SJSA1 (cell line): ENCODE results near the gene PPP1R14C. TPM values are rescaled to one million over a fixed set of nuclear protein-coding genes. Genes with fewer than 3 reads are reported as not detected.
"Not testable (repeated sequence)": the region's sequence is repeated elsewhere in the genome, so short reads cannot be mapped to it uniquely, and the experiment has no call there.

Experiments
- DNase-seq, 2 experiments: peaks; one replicate each; pipeline ENCODE4 v3.0.0-alpha.2; 2015 to 2020; ENCODE audit warnings: low spot score in 2 of 2, low read depth in 1 of 2
- H3K27ac ChIP-seq: fragments of 250-450 bp; sonication (Bioruptor Pico); 2 replicates; pipeline ENCODE4 v1.5.1; 2020; ENCODE audit warnings: mild to moderate bottlenecking, moderate library complexity
- H3K27me3 ChIP-seq: fragments of 250-450 bp; sonication (Bioruptor Pico); replicated peaks from 2 replicates; pipeline ENCODE4 v1.5.1; 2020; ENCODE audit warnings: mild to moderate bottlenecking, moderate library complexity
- H3K36me3 ChIP-seq: fragments of 250-450 bp; sonication (Bioruptor Pico); 2 replicates; pipeline ENCODE4 v1.5.1; 2020; ENCODE audit warnings: mild to moderate bottlenecking
- H3K4me1 ChIP-seq: fragments of 250-450 bp; sonication (Bioruptor Pico); replicated peaks from 2 replicates; pipeline ENCODE4 v1.6.1; 2021; ENCODE audit warnings: mild to moderate bottlenecking
- H3K4me3 ChIP-seq: fragments of 250-450 bp; sonication (Bioruptor Pico); 2 replicates; pipeline ENCODE4 v1.5.1; 2020; ENCODE audit warnings: mild to moderate bottlenecking
- H3K9me3 ChIP-seq: fragments of 250-450 bp; sonication (Bioruptor Pico); replicated peaks from 2 replicates; pipeline ENCODE4 v1.5.1; 2020; ENCODE audit warnings: mild to moderate bottlenecking
- total RNA-seq: library from RNA; depleted of rRNA; stranded (reverse); fragments of >200 nt; shearing (Covaris generic); gene quantifications from 2 replicates; pipeline ENCODE4 v1.2.3, GENCODE V29; 2014

The PPP1R14C gene
- total RNA-seq, 1 experiment from 2014 or later = not detected

DNA sequence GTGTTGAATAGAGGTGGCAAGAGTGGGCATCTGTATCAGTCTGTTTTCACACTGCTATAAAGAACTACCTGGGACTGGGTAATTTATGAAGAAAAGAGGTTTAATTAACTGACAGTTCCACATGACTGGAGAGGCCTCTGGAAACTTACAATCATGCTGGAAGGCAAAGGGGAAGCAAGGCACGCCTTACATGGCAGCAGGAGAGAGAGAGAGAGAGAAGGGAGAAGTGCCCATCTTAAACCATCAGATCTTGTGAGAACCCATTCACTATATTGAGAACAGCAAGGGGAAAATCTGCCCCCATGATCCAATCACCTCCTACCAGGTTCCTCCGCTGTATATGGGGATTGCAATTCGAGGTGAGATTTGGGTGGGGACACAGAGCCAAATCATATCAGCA lies 18.6 kb upstream of the PPP1R14C start:
- Histone ChIP-seq H3K4me3 (no peak overlapping the region), H3K9me3 (no peaks in the 10 kb centered on the region), H3K27ac (no peak overlapping the region), H3K27me3 (no peaks in the 10 kb centered on the region), H3K36me3 (no peaks in the 10 kb centered on the region), H3K4me1 (no peaks in the 10 kb centered on the region)
- DNase-seq = no peak

DNA sequence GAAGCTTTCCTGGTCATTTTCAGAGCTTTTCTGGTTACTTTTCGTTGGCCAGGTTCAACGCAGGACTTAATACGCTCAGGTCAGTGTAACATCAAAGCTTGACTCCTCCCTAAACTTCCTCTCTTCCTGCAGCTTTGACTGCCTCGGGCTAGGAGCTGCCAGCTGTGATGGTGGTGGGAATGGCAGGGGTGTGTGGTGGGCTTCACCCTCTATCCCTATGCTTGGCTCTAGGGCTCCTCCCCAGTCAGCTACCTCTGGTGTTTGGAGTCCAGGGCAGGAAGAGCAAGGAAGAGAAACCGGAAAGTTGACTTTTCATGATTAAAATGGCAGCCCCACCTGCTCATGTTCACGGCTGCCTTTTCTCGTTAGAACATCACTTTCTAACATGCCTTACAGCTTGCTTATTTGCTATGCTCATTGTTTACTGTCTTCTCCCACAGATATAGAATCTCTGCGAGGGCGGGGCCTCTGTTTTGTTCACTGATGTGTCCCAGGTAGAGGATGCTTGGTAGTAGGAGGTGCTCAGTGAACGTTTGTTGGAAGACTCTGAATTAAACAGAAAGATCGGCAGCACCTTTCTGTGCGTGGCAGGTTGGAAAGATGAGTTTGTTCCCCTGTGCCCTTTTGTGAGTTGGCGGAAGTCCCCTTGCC lies 16.1 kb upstream of the PPP1R14C start:
- no peaks in the 10 kb centered on the region for H3K9me3 ChIP-seq
- no peak for DNase-seq
- H3K4me1 ChIP-seq = no peaks in the 10 kb centered on the region
- no peak overlapping the region for H3K4me3 ChIP-seq
- H3K27me3 ChIP-seq = no peaks in the 10 kb centered on the region
- H3K27ac ChIP-seq = no peak overlapping the region
- H3K36me3 ChIP-seq = no peaks in the 10 kb centered on the region

DNA sequence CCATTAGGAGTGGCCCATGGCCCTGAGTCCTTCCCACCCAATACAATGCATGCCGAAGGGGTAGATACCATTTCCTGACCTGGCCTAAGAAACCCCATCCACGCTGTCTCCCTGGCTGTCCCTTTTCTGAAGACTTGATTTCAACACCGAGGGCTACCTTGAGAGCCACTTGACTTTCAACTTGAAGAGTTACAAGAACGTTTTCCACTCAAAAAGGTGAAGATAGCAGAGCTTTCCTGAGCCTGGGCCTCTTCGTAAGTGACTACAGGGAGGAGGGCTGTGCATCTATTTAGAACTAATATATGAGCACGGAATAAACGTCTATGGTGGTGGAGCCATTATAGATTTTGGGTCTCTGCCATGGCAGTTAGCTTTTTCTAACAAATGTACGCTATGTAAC lies 14.4 kb upstream of the PPP1R14C start:
- no peak overlapping the region for H3K27ac ChIP-seq
- H3K36me3 ChIP-seq = no peaks in the 10 kb centered on the region
- H3K4me1 ChIP-seq = no peaks in the 10 kb centered on the region
- H3K27me3 ChIP-seq = no peaks in the 10 kb centered on the region
- no peaks in the 10 kb centered on the region for H3K9me3 ChIP-seq
- H3K4me3 ChIP-seq = no peak overlapping the region
- no peak for DNase-seq

DNA sequence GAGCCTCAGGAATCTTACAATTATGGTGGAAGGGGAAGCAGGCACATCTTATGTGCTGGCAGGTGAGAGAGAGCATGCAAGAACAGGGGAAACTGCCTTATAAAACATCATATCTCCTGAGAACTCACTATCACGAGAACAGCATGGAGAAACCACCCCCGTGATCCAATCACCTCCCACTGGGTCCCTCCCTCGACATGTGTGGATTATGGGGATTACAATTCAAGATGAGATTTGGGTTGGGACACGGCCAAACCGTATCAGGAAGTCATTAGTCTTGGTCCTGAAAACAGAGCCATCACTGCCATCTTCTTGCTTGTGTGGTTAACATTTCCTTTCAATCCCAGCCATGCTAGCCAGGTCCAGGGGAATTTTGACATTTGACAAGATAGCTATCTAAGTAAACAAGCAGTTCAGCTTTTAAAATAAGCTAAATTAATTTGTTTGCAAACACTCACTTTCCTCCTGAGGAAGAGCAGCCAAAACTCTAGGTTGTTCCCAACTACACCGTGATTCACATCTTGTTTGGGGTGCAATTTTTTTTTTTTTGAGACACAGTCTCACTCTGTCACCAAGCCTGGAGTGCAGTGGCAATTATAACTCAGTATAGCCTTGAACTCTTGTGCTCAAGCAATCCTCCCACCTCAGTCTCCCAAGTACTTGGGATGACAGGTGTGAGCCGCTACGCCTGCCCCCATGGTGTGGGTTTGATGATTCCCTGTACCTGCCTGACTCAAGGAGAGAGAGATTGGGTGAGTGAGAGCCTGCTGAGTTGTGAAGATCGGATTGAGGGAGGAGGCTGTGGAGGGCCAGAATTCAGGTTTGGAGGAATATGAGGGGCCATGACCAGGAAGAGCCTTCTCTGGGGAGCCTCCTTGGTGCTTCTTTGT lies 13.0 kb upstream of the PPP1R14C start:
- no peaks in the 10 kb centered on the region for H3K27me3 ChIP-seq
- H3K4me3 ChIP-seq = no peak overlapping the region
- no peak for DNase-seq
- no peaks in the 10 kb centered on the region for H3K9me3 ChIP-seq
- H3K36me3 ChIP-seq = no peaks in the 10 kb centered on the region
- H3K27ac ChIP-seq = no peak overlapping the region
- no peaks in the 10 kb centered on the region for H3K4me1 ChIP-seq

DNA sequence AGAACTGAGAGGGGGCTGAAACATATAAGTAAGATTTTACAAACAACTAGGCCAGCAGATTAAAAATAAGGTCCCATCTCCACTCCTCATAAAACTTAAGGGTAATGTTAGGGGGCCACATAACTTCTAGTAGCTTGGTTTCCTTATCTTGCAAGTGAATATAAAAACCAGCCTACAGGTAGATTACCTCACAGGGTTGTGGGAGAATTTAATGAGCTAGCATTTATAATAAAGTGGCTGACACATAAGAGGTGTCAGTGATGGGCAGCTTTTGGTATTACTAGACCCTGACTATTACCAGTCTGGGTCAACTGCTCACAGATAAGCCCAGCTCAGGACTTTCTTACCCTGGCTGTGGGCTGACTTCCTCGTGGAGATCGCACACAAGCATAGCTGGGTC lies 9.2 kb upstream of the PPP1R14C start:
- Histone ChIP-seq H3K4me3 (no peak overlapping the region), H3K27me3 (peaks cover under 1% of the 10 kb centered on the region; the same call in 1 of the 2 replicates), H3K27ac (no peak overlapping the region), H3K36me3 (no peaks in the 10 kb centered on the region), H3K4me1 (no peaks in the 10 kb centered on the region), H3K9me3 (no peaks in the 10 kb centered on the region)
- DNase-seq = no peak

DNA sequence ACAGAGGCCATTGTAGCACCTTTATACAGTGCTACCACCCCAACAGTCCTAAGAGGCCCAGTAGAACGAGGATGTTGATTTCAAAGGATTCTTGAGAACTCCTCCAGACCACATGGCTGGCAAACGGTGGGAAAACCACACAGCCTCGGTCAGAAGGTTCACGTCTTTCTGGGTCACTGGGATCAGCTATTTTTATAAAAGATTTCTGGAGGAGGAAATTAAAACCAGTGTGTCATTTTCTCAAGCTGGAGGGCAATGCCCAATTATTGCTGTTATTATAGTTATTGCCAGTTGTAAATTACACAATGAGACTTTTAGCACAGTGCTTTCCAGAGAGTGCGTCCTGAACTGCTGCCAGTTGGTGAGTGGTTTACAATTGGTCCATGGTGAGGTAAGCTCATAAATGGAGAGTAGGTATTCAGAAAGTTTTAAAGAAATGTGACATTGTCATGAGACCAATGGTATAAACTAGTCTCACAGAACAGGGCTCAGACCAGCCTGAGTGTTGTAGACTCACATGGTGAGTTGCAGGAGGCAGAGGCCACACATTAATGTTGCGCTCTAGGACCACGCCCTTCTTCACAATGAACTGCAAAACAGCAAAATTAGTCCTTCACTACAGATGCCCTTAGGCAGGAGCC lies 8.4 kb upstream of the PPP1R14C start:
- no peaks in the 10 kb centered on the region for H3K36me3 ChIP-seq
- H3K27me3 ChIP-seq = peaks cover 8% of the 10 kb centered on the region
- no peaks in the 10 kb centered on the region for H3K4me1 ChIP-seq
- H3K27ac ChIP-seq = no peak overlapping the region
- no peaks in the 10 kb centered on the region for H3K9me3 ChIP-seq
- DNase-seq = no peak
- no peak overlapping the region for H3K4me3 ChIP-seq

DNA sequence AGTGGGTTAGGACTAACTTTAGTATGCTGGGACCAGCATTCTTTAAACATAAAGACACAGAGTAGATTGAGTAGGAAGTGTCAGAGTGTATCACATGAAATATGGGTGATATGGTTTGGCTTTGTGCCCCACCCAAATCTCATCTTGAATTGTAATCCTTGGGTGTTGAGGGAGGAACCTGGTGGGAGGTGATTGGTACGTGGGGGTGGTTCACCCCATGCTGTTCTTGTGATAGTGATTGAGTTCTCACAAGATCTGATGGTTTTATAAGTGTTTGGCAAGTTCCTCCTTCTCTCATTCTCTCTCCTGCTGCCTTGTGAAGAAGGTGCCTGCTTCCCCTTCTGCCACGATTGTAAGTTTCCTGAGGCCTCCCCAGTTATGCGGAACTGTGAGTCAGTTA lies 5.1 kb upstream of the PPP1R14C start:
- not testable (repeated sequence) for H3K4me1 ChIP-seq, H3K9me3 ChIP-seq, DNase-seq, H3K27ac ChIP-seq, H3K4me3 ChIP-seq, H3K36me3 ChIP-seq
- peaks cover 41% of the 10 kb centered on the region for H3K27me3 ChIP-seq

DNA sequence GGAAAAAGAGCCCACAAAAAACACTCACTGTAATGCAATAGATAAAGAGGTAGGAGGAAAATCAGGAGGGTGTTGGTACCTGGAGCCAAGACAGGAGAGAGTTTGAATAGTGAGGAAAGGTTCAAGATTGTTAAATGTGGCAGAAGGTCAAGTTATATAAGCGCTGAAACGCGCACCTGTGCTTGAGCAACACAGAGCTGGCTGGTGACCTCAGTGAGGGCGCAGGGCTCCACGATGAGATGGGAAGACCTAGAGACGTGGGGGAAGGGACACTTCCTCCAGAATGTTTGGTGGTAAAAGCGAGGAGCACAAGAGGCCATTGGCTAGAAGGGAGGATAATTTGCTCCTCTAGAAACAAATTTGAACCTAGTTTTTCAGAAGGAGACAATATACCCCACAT lies 4.2 kb upstream of the PPP1R14C start:
- Histone ChIP-seq H3K4me1 (peaks cover 17% of the 10 kb centered on the region), H3K4me3 (no peak overlapping the region), H3K36me3 (no peaks in the 10 kb centered on the region), H3K27me3 (peaks cover 50% of the 10 kb centered on the region), H3K27ac (no peak overlapping the region), H3K9me3 (0 out of 2 replicates have a peak, but pooled peaks cover 3% of the 10 kb centered on the region)
- DNase-seq = no peak

DNA sequence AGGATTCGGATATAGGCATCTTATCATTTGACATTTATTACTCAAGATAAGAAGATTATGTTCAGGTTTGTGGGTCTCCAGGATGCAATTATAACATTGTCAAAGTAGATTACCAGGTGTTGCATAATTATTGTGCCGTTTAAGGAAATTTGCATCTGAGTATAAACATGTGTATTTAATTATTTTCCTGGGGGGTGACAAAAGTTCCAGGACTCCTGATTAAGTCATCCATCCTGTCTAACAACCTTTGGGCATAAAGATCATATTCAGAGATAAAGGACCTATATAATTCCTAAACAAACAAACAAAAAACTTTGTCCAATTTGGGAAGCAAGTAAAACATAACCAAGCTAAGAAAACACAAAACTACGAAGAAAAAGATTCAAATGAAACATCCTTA lies 3.3 kb upstream of the PPP1R14C start:
- H3K27me3 ChIP-seq = peaks cover 59% of the 10 kb centered on the region
- no peak overlapping the region for H3K27ac ChIP-seq
- no peaks in the 10 kb centered on the region for H3K36me3 ChIP-seq

DNA sequence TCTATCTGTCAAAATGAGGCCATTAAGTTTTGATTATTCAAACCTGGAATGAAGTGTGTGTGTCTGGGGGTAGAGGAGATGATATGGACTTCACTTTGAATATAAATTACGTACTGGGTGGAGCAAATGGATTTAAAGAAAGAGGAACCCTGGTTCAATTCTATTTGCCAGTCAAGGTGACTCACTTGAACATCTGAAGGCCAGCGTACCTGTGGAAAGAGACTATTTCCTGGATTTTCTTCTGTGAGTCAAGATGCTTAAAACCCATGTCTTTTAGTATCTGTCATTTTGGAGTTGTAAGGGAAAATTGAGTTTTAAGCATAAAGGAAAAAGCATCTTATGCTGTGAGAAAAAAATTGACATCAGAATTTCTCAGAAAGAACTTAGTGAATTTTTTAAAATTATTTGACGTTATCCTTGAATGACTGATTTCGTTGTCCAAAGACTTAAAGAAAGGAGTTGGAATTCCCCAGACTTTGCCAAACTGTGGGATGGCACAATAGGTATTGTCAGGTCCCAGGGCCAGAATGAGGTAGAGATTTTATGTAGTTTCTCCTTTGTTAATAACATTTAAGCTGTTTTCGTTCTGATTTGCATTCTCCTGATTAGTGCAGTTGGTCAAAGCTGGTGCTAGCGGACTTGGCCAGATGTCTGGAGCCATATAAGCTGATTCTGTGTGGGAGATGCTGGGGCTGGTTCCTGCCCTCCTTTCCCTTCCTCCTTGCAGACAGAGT lies 2.4 kb upstream of the PPP1R14C start:
- Histone ChIP-seq H3K4me1 (peaks cover 17% of the 10 kb centered on the region), H3K27ac (no peak overlapping the region), H3K36me3 (no peaks in the 10 kb centered on the region), H3K9me3 (0 out of 2 replicates have a peak, but pooled peaks cover 3% of the 10 kb centered on the region), H3K4me3 (no peak overlapping the region), H3K27me3 (peaks cover 68% of the 10 kb centered on the region)
- no peak for DNase-seq

More for the DNA sequence above, 3.3 kb upstream of the PPP1R14C start:
- Histone ChIP-seq H3K4me3 (no peak overlapping the region), H3K9me3 (0 out of 2 replicates have a peak, but pooled peaks cover 3% of the 10 kb centered on the region), H3K4me1 (peaks cover 17% of the 10 kb centered on the region)
- DNase-seq = no peak

DNA sequence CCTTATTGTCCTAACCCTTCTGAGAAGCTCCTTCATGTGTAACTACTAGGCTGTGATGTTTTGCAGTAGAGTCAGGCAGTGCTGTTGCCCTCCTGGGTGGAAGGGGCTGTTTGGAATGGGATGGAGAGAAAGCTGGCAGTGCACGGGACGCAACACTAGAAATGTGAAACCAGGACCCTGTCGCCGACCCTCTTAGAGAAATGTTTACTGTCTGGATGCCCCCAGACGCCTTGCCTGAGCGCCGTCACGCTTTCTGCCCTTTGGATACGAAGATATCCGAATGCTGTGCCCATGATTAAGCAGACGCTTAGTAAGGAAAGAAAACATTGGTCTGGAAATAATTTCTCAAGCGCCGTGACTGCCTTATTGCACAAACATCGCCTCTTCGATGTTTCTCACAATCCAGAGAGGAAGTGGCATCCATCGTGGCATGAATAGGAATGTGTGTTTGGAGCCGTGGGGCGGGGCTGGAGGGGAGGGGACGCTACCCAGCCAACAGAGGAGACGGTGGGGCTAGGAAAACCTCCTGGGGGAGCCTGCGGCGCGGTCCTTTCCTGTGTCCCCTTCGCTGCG lies 661 bp upstream of the PPP1R14C start:
- Histone ChIP-seq H3K4me1 (peaks cover 17% of the 10 kb centered on the region), H3K9me3 (0 out of 2 replicates have a peak, but pooled peaks cover 3% of the 10 kb centered on the region), H3K27ac (no peak overlapping the region), H3K4me3 (peak overlapping the region; percentile 24), H3K27me3 (peaks cover 81% of the 10 kb centered on the region), H3K36me3 (no peaks in the 10 kb centered on the region)
- DNase-seq = no peak

DNA sequence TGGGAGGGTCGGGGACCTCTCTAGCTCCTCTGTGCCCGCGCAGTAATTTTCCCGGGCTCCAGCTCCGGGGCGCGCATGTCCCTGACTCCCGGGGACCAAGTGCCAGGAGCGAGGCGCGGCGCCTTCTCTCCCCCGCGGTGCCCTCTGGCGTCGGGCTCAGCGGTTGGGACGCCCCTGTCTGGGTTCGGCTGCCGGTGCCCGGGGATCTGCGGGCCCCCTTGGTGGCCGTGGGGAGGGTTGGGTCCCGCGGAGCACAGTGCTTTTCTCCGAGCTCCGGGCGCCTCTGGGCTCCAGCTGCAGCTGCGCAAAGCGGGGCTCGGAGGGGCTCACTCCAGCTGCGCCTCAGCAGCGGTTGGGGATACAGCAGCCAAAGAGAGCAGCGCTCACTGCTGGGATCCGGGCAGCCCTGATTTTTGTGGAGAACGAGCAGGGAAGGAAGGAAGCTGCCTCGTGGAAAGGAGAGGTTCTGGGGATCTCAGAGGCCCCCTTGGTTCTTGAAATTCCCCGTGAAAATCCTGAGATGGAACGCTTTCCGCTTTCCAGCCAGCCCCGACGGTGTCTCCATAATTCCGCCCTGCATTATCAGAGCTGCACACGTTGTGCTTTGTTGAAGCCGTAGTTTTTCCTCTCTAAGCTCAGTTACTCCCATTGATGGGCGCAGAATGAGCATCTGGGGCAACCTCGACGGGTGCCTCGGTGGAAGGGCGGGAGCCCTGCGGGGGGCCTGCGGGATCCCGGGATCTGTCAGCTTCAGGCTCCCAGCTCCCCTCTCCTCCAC lies 861 bp downstream of the PPP1R14C start:
- 0 out of 2 replicates have a peak, but pooled peaks cover 3% of the 10 kb centered on the region for H3K9me3 ChIP-seq
- no peak overlapping the region for H3K27ac ChIP-seq
- H3K27me3 ChIP-seq = peaks cover 87% of the 10 kb centered on the region
- peaks cover 17% of the 10 kb centered on the region for H3K4me1 ChIP-seq
- no peak for DNase-seq
- H3K4me3 ChIP-seq = no peak overlapping the region
- H3K36me3 ChIP-seq = no peaks in the 10 kb centered on the region
